PC-3 (cell line): ENCODE results near the gene TOB1. TPM values are rescaled to one million over a fixed set of nuclear protein-coding genes. Genes with fewer than 3 reads are reported as not detected.

Experiments
- ATAC-seq: fragments of 200-7000 bp; cut with Tn5 transposase; 2 replicates; pipeline ENCODE4 v1.9.1; 2020; ENCODE audit warnings: mild to moderate bottlenecking, moderate library complexity
- BruUV-seq: library from RNA; stranded (reverse); fragments of 400-500 nt; replicated peaks from 2 replicates; lab custom pipeline; 2021; lab: Mats Ljungman, UMichigan
- CTCF ChIA-PET: fragments of 300-600 bp; sonication (Branson Sonifier 250); formaldehyde crosslinking; loops from one replicate; lab custom pipeline; 2022; ENCODE audit warnings: antibody characterized with exemption; lab: Charles Lee
- POLR2A ChIA-PET: fragments of 300-600 bp; sonication (Branson Sonifier 250); formaldehyde crosslinking; loops from one replicate; lab custom pipeline; 2022; ENCODE audit warnings: antibody characterized with exemption; ENCODE audit not compliant: unreplicated experiment; lab: Charles Lee
- DNase-seq: peaks from one replicate; pipeline ENCODE4 v3.0.0-alpha.2; 2015
- H2AFZ ChIP-seq: fragments of 300-600 bp; sonication (generic); 2 replicates; pipeline ENCODE4 v1.6.0; 2016; ENCODE audit warnings: antibody characterized with exemption, low read length
- H3F3A ChIP-seq: fragments of 300-600 bp; sonication (generic); one replicate; pipeline ENCODE4 v1.6.0; 2017; ENCODE audit warnings: antibody characterized with exemption, low read length, control low read depth, mild to moderate bottlenecking; ENCODE audit not compliant: unreplicated experiment
- H3K27ac ChIP-seq: fragments of 300-600 bp; sonication (generic); 2 replicates; pipeline ENCODE4 v1.5.1; 2016; ENCODE audit warnings: mild to moderate bottlenecking, low read length
- H3K27me3 ChIP-seq: fragments of 300-600 bp; sonication (generic); 2 replicates; pipeline ENCODE4 v1.6.1; 2016; ENCODE audit warnings: low read length, mixed read lengths
- H3K36me3 ChIP-seq: fragments of 300-600 bp; sonication (generic); 2 replicates; pipeline ENCODE4 v1.6.1; 2016; ENCODE audit warnings: low read depth, mixed run types, low read length, mixed read lengths
- H3K4me1 ChIP-seq: fragments of 300-600 bp; sonication (generic); 2 replicates; pipeline ENCODE4 v1.5.1; 2016; ENCODE audit warnings: low read length; ENCODE audit not compliant: insufficient read depth
- H3K4me2 ChIP-seq: fragments of 300-600 bp; sonication (generic); 2 replicates; pipeline ENCODE4 v1.6.0; 2016; ENCODE audit warnings: low read length
- H3K4me3 ChIP-seq: fragments of 300-600 bp; sonication (generic); 2 replicates; pipeline ENCODE4 v1.5.1; 2016; ENCODE audit warnings: mild to moderate bottlenecking, low read length, mixed read lengths
- H3K79me2 ChIP-seq: fragments of 300-600 bp; sonication (generic); 2 replicates; pipeline ENCODE4 v1.6.1; 2017; ENCODE audit warnings: low read length, mixed read lengths
- H3K9ac ChIP-seq: fragments of 300-600 bp; sonication (generic); 2 replicates; pipeline ENCODE4 v1.6.0; 2016; ENCODE audit warnings: mild to moderate bottlenecking, low read length
- H3K9me2 ChIP-seq: fragments of 300-600 bp; sonication (generic); replicated peaks from 2 replicates; pipeline ENCODE4 v1.6.1; 2016; ENCODE audit warnings: mixed run types, low read length, mixed read lengths
- H3K9me3 ChIP-seq: fragments of 300-600 bp; sonication (generic); 2 replicates; pipeline ENCODE4 v1.6.1; 2016; ENCODE audit warnings: low read length, mixed read lengths
- H4K20me1 ChIP-seq: fragments of 300-600 bp; sonication (generic); 2 replicates; pipeline ENCODE4 v1.6.1; 2016; ENCODE audit warnings: low read length, mixed read lengths
- CTCF ChIP-seq: fragments of 300-600 bp; sonication (generic); conservative IDR thresholded peaks from 2 replicates; pipeline ENCODE4 v1.5.1; 2017; ENCODE audit warnings: antibody characterized with exemption, low read depth, mild to moderate bottlenecking, low read length
- EZH2 ChIP-seq: fragments of 300-600 bp; sonication (generic); IDR thresholded peaks from one replicate; pipeline ENCODE4 v1.6.1; 2017; ENCODE audit warnings: antibody characterized with exemption, mild to moderate bottlenecking, low read length; ENCODE audit not compliant: unreplicated experiment
- EZH2phosphoT487 ChIP-seq: fragments of 300-600 bp; sonication (generic); IDR thresholded peaks from 2 replicates; pipeline ENCODE4 v1.6.1; 2018; ENCODE audit warnings: mild to moderate bottlenecking, antibody characterized with exemption, low read length, borderline replicate concordance
- intact Hi-C: fragments of 100-400 bp; cut with micrococcal nuclease; formaldehyde crosslinking; loops from 2 replicates; pipeline ENCODE4 v1.9.0; 2023
- total RNA-seq: library from RNA; depleted of rRNA; stranded (reverse); fragments of >200 nt; gene quantifications from 2 replicates; pipeline ENCODE4 v1.2.3, GENCODE V29; 2014

Gene TOB1
- total RNA-seq, 1 experiment from 2014 or later, result 28.7 TPM

GRCh38 chr17:50893183-50893993 lies 27.2 kb upstream of the TOB1 start:
- H2AFZ ChIP-seq, result peak overlapping the region; percentile 41
- no peak for TF ChIP-seq CTCF
- no peak for TF ChIP-seq EZH2
- TF ChIP-seq EZH2phosphoT487, result peak; percentile 80
- intact Hi-C loops, result loop anchor here (1.0 kb wide), 2 partner anchors 27 to 38 kb away; partner anchors contain the start of gene TOB1
- H3F3A ChIP-seq, result no peaks in the 10 kb centered on the region
- H3K27ac ChIP-seq, result peak overlapping the region; percentile 77
- H3K9ac ChIP-seq, result peak overlapping the region; percentile 31
- DNase-seq (peak; percentile 86), ATAC-seq (peak; percentile 44)
- H3K9me3 ChIP-seq, result no peaks in the 10 kb centered on the region
- H3K79me2 ChIP-seq, result no peaks in the 10 kb centered on the region
- no peaks in the 10 kb centered on the region for H3K36me3 ChIP-seq
- POLR2A ChIA-PET, result interaction anchor here (0.7 kb wide), 1 partner anchor 27 kb away, joined by 6 read pairs; the partner anchor contains the start of gene TOB1
- TSS peak; percentile 65 for BruUV-seq
- peaks cover 44% of the 10 kb centered on the region for H3K4me1 ChIP-seq
- no peaks in the 10 kb centered on the region for H4K20me1 ChIP-seq
- CTCF ChIA-PET, result no interaction called here
- peak overlapping the region; percentile 1; the same call in 1 of the 2 replicates for H3K4me3 ChIP-seq
- no peaks in the 10 kb centered on the region for H3K27me3 ChIP-seq
- H3K9me2 ChIP-seq, result no peaks in the 10 kb centered on the region
- peak overlapping the region; percentile 45 for H3K4me2 ChIP-seq

- ATAC-seq (no peak), DNase-seq (peak; percentile 46)
- no peaks in the 10 kb centered on the region for H3K36me3 ChIP-seq
- POLR2A ChIA-PET, result interaction anchor here (0.6 to 1.0 kb wide), 2 partner anchors 26 to 52 kb away, joined by 3 to 14 read pairs; partner anchors contain the start of gene TOB1
- H3K27ac ChIP-seq, result peak overlapping the region; percentile 48
- CTCF ChIA-PET, result no interaction called here
- no peaks in the 10 kb centered on the region for H3K9me3 ChIP-seq
- H3K9me2 ChIP-seq, result no peaks in the 10 kb centered on the region
- H3K4me3 ChIP-seq, result no peak overlapping the region
- no peaks in the 10 kb centered on the region for H3K27me3 ChIP-seq
- H3K4me1 ChIP-seq, result peaks cover 44% of the 10 kb centered on the region
- no peak overlapping the region for H2AFZ ChIP-seq
- BruUV-seq, result no TSS peak
- no peaks in the 10 kb centered on the region for H4K20me1 ChIP-seq
- TF ChIP-seq EZH2phosphoT487, result no peak
- TF ChIP-seq CTCF, result no peak
- no peak for TF ChIP-seq EZH2
- H3F3A ChIP-seq, result no peaks in the 10 kb centered on the region
- H3K9ac ChIP-seq, result no peak overlapping the region
- H3K4me2 ChIP-seq, result peak overlapping the region; percentile 22; the same call in 1 of the 2 replicates
- intact Hi-C loops, result no loop called here
- H3K79me2 ChIP-seq, result no peaks in the 10 kb centered on the region
Measured at GRCh38 chr17:50892101-50892776, 26.1 kb upstream of the TOB1 start.
